CD14-positive monocyte (primary cell): ENCODE measurements around the gene KRT73. TPM values are rescaled to one million over a fixed set of nuclear protein-coding genes. Genes with fewer than 3 reads are reported as not detected.

ENCODE experiments used
- DNase-seq, 3 donors: peaks; one replicate each; pipeline ENCODE4 v3.0.0-alpha.2; 2011 to 2022
- H2AFZ ChIP-seq: 2 replicates; pipeline ENCODE4 v1.6.0; 2012; ENCODE audit warnings: mild to moderate bottlenecking, low read depth, low read length, inconsistent platforms; ENCODE audit not compliant: insufficient read depth, poor library complexity, severe bottlenecking
- H3K27ac ChIP-seq, 2 donors: 1 replicate in 1 of 2; 2 replicates in 1 of 2; pipeline ENCODE4 v1.5.1; 2012 to 2013; ENCODE audit warnings: low read length in 2 of 2, control low read depth in 1 of 2, inconsistent platforms in 1 of 2, low read depth in 1 of 2, mild to moderate bottlenecking in 1 of 2
- H3K27me3 ChIP-seq, 2 donors: one replicate each; pipeline versions ENCODE4 v1.6.0 to v1.6.1; 2011 to 2013; ENCODE audit warnings: low read length in 2 of 2; ENCODE audit not compliant: control insufficient read depth in 2 of 2, insufficient read depth in 2 of 2
- H3K36me3 ChIP-seq, 2 donors: replicated peaks in 1 of 2; 1 replicate in 1 of 2; 2 replicates in 1 of 2; pipeline versions ENCODE4 v1.5.1 to v1.6.1; 2012 to 2013; ENCODE audit warnings: low read length in 2 of 2, control low read depth in 1 of 2, inconsistent platforms in 1 of 2, mild to moderate bottlenecking in 1 of 2; ENCODE audit not compliant: insufficient read depth in 2 of 2, control insufficient read depth in 1 of 2
- H3K4me1 ChIP-seq, 2 donors: 1 replicate in 1 of 2; 2 replicates in 1 of 2; pipeline versions ENCODE4 v1.5.1 to v1.6.1; 2012 to 2013; ENCODE audit warnings: low read length in 2 of 2, control low read depth in 1 of 2, inconsistent platforms in 1 of 2, mild to moderate bottlenecking in 1 of 2, moderate library complexity in 1 of 2; ENCODE audit not compliant: insufficient read depth in 2 of 2, control insufficient read depth in 1 of 2
- H3K4me2 ChIP-seq: replicated peaks from 2 replicates; pipeline ENCODE3; 2012; ENCODE audit warnings: low read length, moderate library complexity, mild to moderate bottlenecking; ENCODE audit not compliant: poor library complexity, severe bottlenecking; ENCODE audit errors: extremely low read depth
- H3K4me3 ChIP-seq, 3 experiments: fragments of 200-600 bp in 1 of 3; sonication (generic) in 1 of 3; replicated peaks in 1 of 3; 1 replicate in 2 of 3; 2 replicates in 1 of 3; pipeline ENCODE4 v1.5.1; 2011 to 2013; ENCODE audit warnings: low read length in 3 of 3, mild to moderate bottlenecking in 3 of 3, control low read depth in 2 of 3, low read depth in 2 of 3, inconsistent platforms in 1 of 3, moderate library complexity in 1 of 3
- H3K79me2 ChIP-seq: 2 replicates; pipeline ENCODE4 v1.6.0; 2012; ENCODE audit warnings: mild to moderate bottlenecking, control low read depth, inconsistent platforms, low read length, moderate library complexity; ENCODE audit not compliant: insufficient read depth
- H3K9ac ChIP-seq: 2 replicates; pipeline ENCODE4 v1.6.0; 2017; ENCODE audit warnings: low read length, mild to moderate bottlenecking; ENCODE audit not compliant: insufficient read depth, poor library complexity, severe bottlenecking
- H3K9me3 ChIP-seq, 2 donors: replicated peaks in 1 of 2; 1 replicate in 1 of 2; 2 replicates in 1 of 2; pipeline versions ENCODE4 v1.5.1 to v1.6.1; 2012 to 2013; ENCODE audit warnings: low read length in 2 of 2, control low read depth in 1 of 2; ENCODE audit not compliant: control insufficient read depth in 1 of 2, insufficient read depth in 1 of 2
- H4K20me1 ChIP-seq: 2 replicates; pipeline ENCODE4 v1.6.0; 2012; ENCODE audit warnings: mild to moderate bottlenecking, low read length, control low read depth, moderate library complexity; ENCODE audit not compliant: insufficient read depth
- H3K27ac Mint-ChIP-seq, 7 donors: one replicate each; pipeline ENCODE4 v1.8.0; 2020; ENCODE audit warnings: mild to moderate bottlenecking in 7 of 7, mixed read lengths in 7 of 7, moderate library complexity in 6 of 7, inconsistent platforms in 2 of 7
- H3K27me3 Mint-ChIP-seq, 3 donors: one replicate each; pipeline ENCODE4 v1.8.0; 2021 to 2022; ENCODE audit warnings: low read depth in 3 of 3, mild to moderate bottlenecking in 3 of 3, mixed read lengths in 3 of 3, moderate library complexity in 3 of 3, inconsistent platforms in 1 of 3
- H3K36me3 Mint-ChIP-seq, 2 donors: one replicate each; pipeline ENCODE4 v1.8.0; 2020; ENCODE audit warnings: mixed read lengths in 2 of 2, inconsistent platforms in 1 of 2, mild to moderate bottlenecking in 1 of 2
- H3K4me1 Mint-ChIP-seq: one replicate; pipeline ENCODE4 v1.8.0; 2020; ENCODE audit warnings: mild to moderate bottlenecking, mixed read lengths
- H3K4me3 Mint-ChIP-seq, 2 donors: one replicate each; pipeline ENCODE4 v1.8.0; 2020; ENCODE audit warnings: mild to moderate bottlenecking in 2 of 2, mixed read lengths in 2 of 2, moderate library complexity in 1 of 2
- H3K9me3 Mint-ChIP-seq, 7 donors: one replicate each; pipeline ENCODE4 v1.8.0; 2020 to 2022; ENCODE audit warnings: mixed read lengths in 7 of 7, mild to moderate bottlenecking in 6 of 7, moderate library complexity in 6 of 7, inconsistent platforms in 2 of 7
- CTCF ChIP-seq: fragments of 200-600 bp; IDR thresholded peaks from one replicate; pipeline ENCODE4 v1.8.0; 2022; ENCODE audit warnings: antibody characterized with exemption, mild to moderate bottlenecking
- WGBS: methylation state at CpG from one replicate; pipeline ENCODE4 v1.1.5; 2013; ENCODE audit warnings: missing lambda C conversion rate; ENCODE audit not compliant: insufficient coverage; 5-methylcytosine and 5-hydroxymethylcytosine counted together
- intact Hi-C, 2 donors: fragments of 100-400 bp; cut with micrococcal nuclease; formaldehyde crosslinking; loops; one replicate each; pipeline versions ENCODE4 v1.15.0 to v1.15.1; 2023
- polyA plus RNA-seq, 3 donors: library from polyadenylated mRNA; depleted of rRNA in 1 of 3; unstranded in 2 of 3; stranded (reverse) in 1 of 3; fragments of 300-500 nt in 2 of 3; fragments of >200 nt in 1 of 3; fragmentation: Illumina TruSeq in 2 of 3; gene quantifications; 1 replicate in 2 of 3; 2 replicates in 1 of 3; pipeline ENCODE4 v1.2.3, GENCODE V29; 2012 to 2021

Gene KRT73
- polyA plus RNA-seq, 3 donors = not detected

GRCh38 chr12:52631264-52631663 lies 12.9 kb upstream of the KRT73 start:
- H3K36me3 ChIP-seq = no peaks in the 10 kb centered on the region
- WGBS = 25% methylated on average over 4 of the region's 4 CpGs
- Mint-ChIP-seq H3K27me3 (peaks cover 0 to 10% (median 7%) of the 10 kb centered on the region in 3 donors), H3K9me3 (no peaks in the 10 kb centered on the region), H3K4me3 (no peak overlapping the region), H3K4me1 (peaks cover 8% of the 10 kb centered on the region), H3K27ac (no peak overlapping the region), H3K36me3 (no peaks in the 10 kb centered on the region)
- TF ChIP-seq CTCF = no peak
- H3K79me2 ChIP-seq = no peaks in the 10 kb centered on the region
- no peak overlapping the region for H2AFZ ChIP-seq
- no peaks in the 10 kb centered on the region for H3K27me3 ChIP-seq
- DNase-seq = no peak
- intact Hi-C loops = no loop called here
- H3K9me3 ChIP-seq = no peaks in the 10 kb centered on the region
- H3K4me3 ChIP-seq = no peak overlapping the region
- H4K20me1 ChIP-seq = no peaks in the 10 kb centered on the region
- H3K4me2 ChIP-seq = no peak overlapping the region
- no peak overlapping the region for H3K9ac ChIP-seq
- no peak overlapping the region for H3K27ac ChIP-seq
- H3K4me1 ChIP-seq = peaks cover 0 to 2% of the 10 kb centered on the region in 2 donors

GRCh38 chr12:52630599-52631200 lies 12.3 kb upstream of the KRT73 start:
- TF ChIP-seq CTCF = no peak
- no peaks in the 10 kb centered on the region for H3K27me3 ChIP-seq
- WGBS = no CpG with 5 or more reads among the region's 4 CpGs
- H3K9ac ChIP-seq = no peak overlapping the region
- H3K79me2 ChIP-seq = no peaks in the 10 kb centered on the region
- H3K27ac ChIP-seq = no peak overlapping the region
- no peak overlapping the region for H3K4me3 ChIP-seq
- intact Hi-C loops = no loop called here
- no peak overlapping the region for H3K4me3 Mint-ChIP-seq
- no peaks in the 10 kb centered on the region for H3K9me3 ChIP-seq
- no peaks in the 10 kb centered on the region for H3K4me1 ChIP-seq
- peaks cover 8% of the 10 kb centered on the region for H3K4me1 Mint-ChIP-seq
- no peak overlapping the region for H3K4me2 ChIP-seq
- no peaks in the 10 kb centered on the region for H3K9me3 Mint-ChIP-seq
- H3K36me3 ChIP-seq = no peaks in the 10 kb centered on the region
- DNase-seq = no peak
- H2AFZ ChIP-seq = no peak overlapping the region
- H4K20me1 ChIP-seq = no peaks in the 10 kb centered on the region
- no peak overlapping the region for H3K27ac Mint-ChIP-seq
- H3K36me3 Mint-ChIP-seq = no peaks in the 10 kb centered on the region
- H3K27me3 Mint-ChIP-seq = peaks cover 0 to 10% (median 7%) of the 10 kb centered on the region in 3 donors
